ENCODE data around the gene BEAN1.
A peak's percentile ranks its signal among the peaks of the same experiment; 100 is the strongest.

Gene BEAN1

DNA sequence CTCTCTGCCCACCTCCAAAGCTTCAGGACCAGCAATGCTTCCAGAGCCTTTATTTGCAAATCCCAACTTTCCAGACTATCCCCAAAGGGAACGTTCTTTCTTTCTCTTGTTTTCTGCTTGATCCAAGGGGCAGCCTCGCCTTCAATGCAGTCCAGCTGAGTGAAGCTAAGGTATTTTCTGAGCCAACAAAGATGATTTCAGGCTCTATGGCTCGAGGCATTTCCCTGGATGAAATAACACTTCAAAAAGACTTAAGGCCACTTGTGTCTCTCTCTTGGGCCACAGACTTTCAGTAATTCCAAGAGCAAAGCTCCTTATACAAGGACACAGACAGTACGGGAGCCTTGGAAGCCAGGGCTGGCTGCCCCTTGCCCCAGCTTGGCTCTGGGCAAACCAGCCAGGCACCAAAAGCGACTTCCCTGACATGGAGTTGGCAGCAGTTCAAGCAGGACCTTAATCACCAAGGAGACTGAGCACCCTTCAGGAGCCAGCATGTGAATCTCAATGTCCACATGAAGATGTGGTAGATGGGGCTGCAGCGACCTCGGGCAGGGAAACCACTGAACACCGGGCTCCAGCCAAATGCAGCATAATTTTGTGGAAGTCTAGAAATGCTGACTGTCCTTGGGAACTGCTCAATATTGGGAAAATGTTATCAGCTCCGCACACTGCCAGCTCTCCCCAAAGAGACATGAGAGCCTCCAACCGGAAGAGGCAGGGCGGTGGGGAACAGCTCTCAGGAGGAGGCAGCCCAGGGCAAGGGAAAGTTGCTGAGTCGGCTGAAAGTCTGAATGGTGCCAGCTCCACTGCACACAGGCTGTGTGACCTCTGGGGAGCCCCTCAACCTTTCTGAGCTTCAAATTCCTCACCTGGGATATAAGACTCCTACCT is 83.9 kb downstream of the BEAN1 start:
- TF ChIP-seq SNAI2 (CRISPR knock-in tag; IDR thresholded peaks at IDR 0.05): 0 out of 2 replicates have a peak, but pooled peaks have one; percentile 24
- TF ChIP-seq ARNTL (CRISPR knock-in tag; IDR thresholded peaks at IDR 0.05; ENCODE audit: borderline replicate concordance, low read depth): no peak
- peak; percentile 3; the same call in 2 of the 3 replicates for ATAC-seq

GRCh38 chr16:66511602-66512271 is 84.6 kb downstream of the BEAN1 start:
- TF ChIP-seq ZFP3 (CRISPR knock-in tag; IDR thresholded peaks at IDR 0.05) (peak; percentile 48; the same call in 1 of the 2 replicates), ZC3H10 (CRISPR knock-in tag; IDR thresholded peaks at IDR 0.05) (no peak), ISL1 (CRISPR knock-in tag; IDR thresholded peaks at IDR 0.05) (peak; percentile 53), GLIS3 (CRISPR knock-in tag; IDR thresholded peaks at IDR 0.05) (0 out of 2 replicates have a peak, but pooled peaks have one; percentile 13)
- peak; percentile 72 for ATAC-seq

GRCh38 chr16:66512272-66513110 is 85.4 kb downstream of the BEAN1 start:
- ATAC-seq: no peak
- TF ChIP-seq, protein P1, sequence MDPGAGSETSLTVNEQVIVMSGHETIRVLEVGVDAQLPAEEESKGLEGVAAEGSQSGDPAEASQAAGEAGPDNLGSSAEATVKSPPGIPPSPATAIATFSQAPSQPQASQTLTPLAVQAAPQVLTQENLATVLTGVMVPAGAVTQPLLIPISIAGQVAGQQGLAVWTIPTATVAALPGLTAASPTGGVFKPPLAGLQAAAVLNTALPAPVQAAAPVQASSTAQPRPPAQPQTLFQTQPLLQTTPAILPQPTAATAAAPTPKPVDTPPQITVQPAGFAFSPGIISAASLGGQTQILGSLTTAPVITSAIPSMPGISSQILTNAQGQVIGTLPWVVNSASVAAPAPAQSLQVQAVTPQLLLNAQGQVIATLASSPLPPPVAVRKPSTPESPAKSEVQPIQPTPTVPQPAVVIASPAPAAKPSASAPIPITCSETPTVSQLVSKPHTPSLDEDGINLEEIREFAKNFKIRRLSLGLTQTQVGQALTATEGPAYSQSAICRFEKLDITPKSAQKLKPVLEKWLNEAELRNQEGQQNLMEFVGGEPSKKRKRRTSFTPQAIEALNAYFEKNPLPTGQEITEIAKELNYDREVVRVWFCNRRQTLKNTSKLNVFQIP (CRISPR knock-in tag; IDR thresholded peaks at IDR 0.05; ENCODE audit: borderline replicate concordance, low read depth): no peak
- TF ChIP-seq SNAI2 (CRISPR knock-in tag; IDR thresholded peaks at IDR 0.05) (no peak), ZNF8 (CRISPR knock-in tag; IDR thresholded peaks at IDR 0.05) (no peak), CREB5 (CRISPR knock-in tag; IDR thresholded peaks at IDR 0.05; ENCODE audit: low read depth) (no peak), CSDC2 (CRISPR knock-in tag; IDR thresholded peaks at IDR 0.05) (no peak), TCF4 (CRISPR knock-in tag; IDR thresholded peaks at IDR 0.05; ENCODE audit: borderline replicate concordance) (no peak), TOX (CRISPR knock-in tag; IDR thresholded peaks at IDR 0.05; ENCODE audit: borderline replicate concordance) (no peak), ZFP3 (CRISPR knock-in tag; IDR thresholded peaks at IDR 0.05) (no peak), ZNF70 (CRISPR knock-in tag; IDR thresholded peaks at IDR 0.05) (no peak), ARNTL (CRISPR knock-in tag; IDR thresholded peaks at IDR 0.05; ENCODE audit: borderline replicate concordance, low read depth) (no peak), ZFP30 (CRISPR knock-in tag; IDR thresholded peaks at IDR 0.05) (no peak), PPARA (CRISPR knock-in tag; IDR thresholded peaks at IDR 0.05; ENCODE audit: borderline replicate concordance) (no peak), ZC3H10 (CRISPR knock-in tag; IDR thresholded peaks at IDR 0.05) (no peak), BACH2 (CRISPR knock-in tag; IDR thresholded peaks at IDR 0.05; ENCODE audit: borderline replicate concordance) (no peak), ISL1 (CRISPR knock-in tag; IDR thresholded peaks at IDR 0.05) (no peak)
- TF ChIP-seq, protein P2, sequence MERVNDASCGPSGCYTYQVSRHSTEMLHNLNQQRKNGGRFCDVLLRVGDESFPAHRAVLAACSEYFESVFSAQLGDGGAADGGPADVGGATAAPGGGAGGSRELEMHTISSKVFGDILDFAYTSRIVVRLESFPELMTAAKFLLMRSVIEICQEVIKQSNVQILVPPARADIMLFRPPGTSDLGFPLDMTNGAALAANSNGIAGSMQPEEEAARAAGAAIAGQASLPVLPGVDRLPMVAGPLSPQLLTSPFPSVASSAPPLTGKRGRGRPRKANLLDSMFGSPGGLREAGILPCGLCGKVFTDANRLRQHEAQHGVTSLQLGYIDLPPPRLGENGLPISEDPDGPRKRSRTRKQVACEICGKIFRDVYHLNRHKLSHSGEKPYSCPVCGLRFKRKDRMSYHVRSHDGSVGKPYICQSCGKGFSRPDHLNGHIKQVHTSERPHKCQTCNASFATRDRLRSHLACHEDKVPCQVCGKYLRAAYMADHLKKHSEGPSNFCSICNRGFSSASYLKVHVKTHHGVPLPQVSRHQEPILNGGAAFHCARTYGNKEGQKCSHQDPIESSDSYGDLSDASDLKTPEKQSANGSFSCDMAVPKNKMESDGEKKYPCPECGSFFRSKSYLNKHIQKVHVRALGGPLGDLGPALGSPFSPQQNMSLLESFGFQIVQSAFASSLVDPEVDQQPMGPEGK (CRISPR knock-in tag; IDR thresholded peaks at IDR 0.05; ENCODE audit: borderline replicate concordance): no peak

- no peak for ATAC-seq
- TF ChIP-seq, protein P1 (CRISPR knock-in tag; IDR thresholded peaks at IDR 0.05; ENCODE audit: borderline replicate concordance, low read depth): no peak
- TF ChIP-seq ZNF70 (CRISPR knock-in tag; IDR thresholded peaks at IDR 0.05) (no peak), CSDC2 (CRISPR knock-in tag; IDR thresholded peaks at IDR 0.05) (no peak), BACH2 (CRISPR knock-in tag; IDR thresholded peaks at IDR 0.05; ENCODE audit: borderline replicate concordance) (no peak), TCF4 (CRISPR knock-in tag; IDR thresholded peaks at IDR 0.05; ENCODE audit: borderline replicate concordance) (no peak), ZC3H10 (CRISPR knock-in tag; IDR thresholded peaks at IDR 0.05) (no peak), ISL1 (CRISPR knock-in tag; IDR thresholded peaks at IDR 0.05) (no peak), CREB5 (CRISPR knock-in tag; IDR thresholded peaks at IDR 0.05; ENCODE audit: low read depth) (no peak), ZNF8 (CRISPR knock-in tag; IDR thresholded peaks at IDR 0.05) (no peak), ESRRG (CRISPR knock-in tag; IDR thresholded peaks at IDR 0.05) (no peak), GLIS3 (CRISPR knock-in tag; IDR thresholded peaks at IDR 0.05) (no peak), ZNF565 (CRISPR knock-in tag; conservative IDR thresholded peaks at IDR 0.05; ENCODE audit: low read depth) (no peak)
- TF ChIP-seq, protein P3, sequence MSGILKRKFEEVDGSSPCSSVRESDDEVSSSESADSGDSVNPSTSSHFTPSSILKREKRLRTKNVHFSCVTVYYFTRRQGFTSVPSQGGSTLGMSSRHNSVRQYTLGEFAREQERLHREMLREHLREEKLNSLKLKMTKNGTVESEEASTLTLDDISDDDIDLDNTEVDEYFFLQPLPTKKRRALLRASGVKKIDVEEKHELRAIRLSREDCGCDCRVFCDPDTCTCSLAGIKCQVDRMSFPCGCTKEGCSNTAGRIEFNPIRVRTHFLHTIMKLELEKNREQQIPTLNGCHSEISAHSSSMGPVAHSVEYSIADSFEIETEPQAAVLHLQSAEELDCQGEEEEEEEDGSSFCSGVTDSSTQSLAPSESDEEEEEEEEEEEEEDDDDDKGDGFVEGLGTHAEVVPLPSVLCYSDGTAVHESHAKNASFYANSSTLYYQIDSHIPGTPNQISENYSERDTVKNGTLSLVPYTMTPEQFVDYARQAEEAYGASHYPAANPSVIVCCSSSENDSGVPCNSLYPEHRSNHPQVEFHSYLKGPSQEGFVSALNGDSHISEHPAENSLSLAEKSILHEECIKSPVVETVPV (CRISPR knock-in tag; IDR thresholded peaks at IDR 0.05): no peak
Observed at GRCh38 chr16:66513111-66513723, 86.1 kb downstream of the BEAN1 start.

Data from SK-N-SH treated with all-trans-retinoic acid at 6 μM for 48 hours (cell line).